Epithelial cell of proximal tubule (primary cell): ENCODE measurements around the gene BUD23. TPM values are rescaled to one million over a fixed set of nuclear protein-coding genes. Genes with fewer than 3 reads are reported as not detected.

Source experiments
- DNase-seq: peaks from one replicate; pipeline ENCODE4 v3.0.0-alpha.2; 2011; ENCODE audit warnings: low read depth
- H3K4me3 ChIP-seq: 2 replicates; pipeline ENCODE4 v1.5.1; 2011; ENCODE audit warnings: low read depth, mild to moderate bottlenecking, low read length
- CTCF ChIP-seq: conservative IDR thresholded peaks from 2 replicates; pipeline ENCODE4 v1.5.1; 2012; ENCODE audit warnings: low read depth, mild to moderate bottlenecking, low read length
- total RNA-seq: library from RNA; depleted of rRNA; stranded (reverse); fragments of >200 nt; gene quantifications from 2 replicates; pipeline ENCODE4 v1.2.3, GENCODE V29; 2015

BUD23 gene
- total RNA-seq, 1 donor from 2014 or later, result 65.2 TPM

- TF ChIP-seq CTCF, result no peak
- H3K4me3 ChIP-seq, result no peak overlapping the region
- DNase-seq, result no peak
These were observed 47.1 kb downstream of the BUD23 start for GRCh38 chr7:73730485-73730884.

GRCh38 chr7:73732397-73732796, 49.0 kb downstream of the BUD23 start:
- no peak for DNase-seq
- TF ChIP-seq CTCF, result no peak
- no peak overlapping the region for H3K4me3 ChIP-seq

GRCh38 chr7:73734619-73735527, 51.5 kb downstream of the BUD23 start:
- DNase-seq, result no peak

GRCh38 chr7:73735528-73735905, 52.1 kb downstream of the BUD23 start:
- no peak overlapping the region for H3K4me3 ChIP-seq
- no peak for DNase-seq
- no peak for TF ChIP-seq CTCF

More at GRCh38 chr7:73734619-73735527, 51.5 kb downstream of the BUD23 start:
- peak; percentile 88 for TF ChIP-seq CTCF
- H3K4me3 ChIP-seq, result no peak overlapping the region

- no peak for TF ChIP-seq CTCF
- DNase-seq, result no peak
- H3K4me3 ChIP-seq, result no peak overlapping the region
These were observed 53.5 kb downstream of the BUD23 start for GRCh38 chr7:73736885-73737284.

GRCh38 chr7:73737491-73738219, 54.3 kb downstream of the BUD23 start:
- TF ChIP-seq CTCF, result no peak
- DNase-seq, result no peak
- H3K4me3 ChIP-seq, result peak overlapping the region; percentile 73
